Measurements from ENCODE around the gene MYH7.

The MYH7 gene

GRCh38 chr14:23449314-23449713 lies 13.9 kb upstream of the MYH7 start:
- in situ Hi-C loops (cut with MboI; ENCODE audit: low sequenced_read_pairs) = no loop called here

DNA sequence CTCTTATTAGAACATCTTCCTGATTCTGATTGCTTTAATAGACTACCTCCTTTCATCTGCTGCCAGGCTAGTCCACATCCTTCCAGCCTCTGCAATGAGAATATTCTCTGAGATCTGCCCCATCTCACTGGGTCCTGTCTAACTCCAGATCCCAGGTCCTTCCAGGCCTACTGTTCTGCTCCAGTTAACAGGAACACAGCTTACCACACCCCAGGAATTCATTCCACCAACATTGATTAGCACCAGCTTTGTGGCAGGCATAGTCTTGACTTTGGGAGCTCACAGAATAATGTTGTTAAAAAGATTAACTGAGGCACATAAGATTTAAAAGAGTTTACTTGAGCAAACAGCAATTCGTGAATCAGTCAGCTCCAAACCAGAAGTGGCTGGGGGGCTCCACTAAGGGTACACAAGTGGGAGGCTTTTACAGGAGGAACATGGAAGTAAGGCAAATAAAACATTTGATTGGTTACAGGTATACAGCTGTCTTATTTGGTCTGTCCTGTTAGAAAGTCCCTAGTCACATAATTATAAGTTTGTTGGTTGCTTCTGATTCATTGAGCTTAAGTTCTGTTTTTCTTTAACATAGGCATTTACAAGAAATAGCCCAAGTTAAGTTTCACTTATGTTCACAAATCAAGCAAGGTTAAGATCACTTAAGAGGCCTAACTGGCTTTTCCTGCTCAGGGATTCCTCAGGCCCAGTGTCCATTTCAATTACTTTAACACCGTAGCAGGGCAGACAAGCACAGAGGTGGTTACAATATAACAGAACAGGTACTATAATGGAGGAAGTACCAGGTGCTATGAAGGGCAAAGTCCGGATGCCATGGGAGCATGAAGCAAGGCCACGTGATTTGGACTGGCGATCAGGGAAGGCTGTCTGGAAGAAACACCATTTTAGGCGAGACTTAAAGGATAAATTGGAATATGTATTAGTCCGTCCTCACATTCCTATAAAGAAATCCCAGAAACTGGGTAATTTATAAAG lies 12.2 kb upstream of the MYH7 start:
- in situ Hi-C loops (cut with MboI; ENCODE audit: low sequenced_read_pairs) = no loop called here

DNA sequence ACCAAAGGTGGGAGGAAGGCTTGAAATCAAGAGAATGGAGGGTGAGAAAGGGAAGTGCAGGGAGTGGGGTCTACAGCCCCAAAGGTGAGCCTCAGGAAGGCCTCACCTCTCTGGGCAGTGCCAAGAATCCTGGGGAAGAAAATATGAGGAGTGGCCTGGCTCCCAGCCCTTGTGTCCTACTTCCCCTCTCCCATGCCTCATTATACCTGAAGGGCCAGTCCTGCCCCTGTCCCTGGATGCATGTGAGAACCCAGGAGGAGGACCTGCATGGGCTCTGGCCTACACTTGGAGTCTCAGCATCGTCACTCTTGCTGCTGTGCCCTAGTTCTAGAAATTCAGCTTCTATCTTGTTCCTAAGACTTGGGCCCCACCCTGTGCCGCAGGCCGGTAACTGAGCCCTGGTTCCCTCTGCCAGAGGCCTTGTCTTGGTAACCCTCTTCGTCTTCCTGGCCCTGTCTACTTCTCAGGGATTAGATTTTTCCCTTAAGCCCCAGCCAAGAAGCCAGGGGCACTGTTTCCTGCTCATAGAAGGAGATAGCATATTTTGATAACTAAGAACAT lies 10.9 kb upstream of the MYH7 start:
- in situ Hi-C loops (cut with MboI; ENCODE audit: low sequenced_read_pairs) = no loop called here

GRCh38 chr14:23445773-23446172 lies 10.3 kb upstream of the MYH7 start:
- in situ Hi-C loops (cut with MboI; ENCODE audit: low sequenced_read_pairs) = no loop called here

GRCh38 chr14:23444314-23444713 lies 8.9 kb upstream of the MYH7 start:
- in situ Hi-C loops (cut with MboI; ENCODE audit: low sequenced_read_pairs) = no loop called here

- in situ Hi-C loops (cut with MboI; ENCODE audit: low sequenced_read_pairs) = no loop called here
These were observed 8.4 kb upstream of the MYH7 start for GRCh38 chr14:23443881-23444280.

GRCh38 chr14:23443411-23443812 lies 8.0 kb upstream of the MYH7 start:
- in situ Hi-C loops (cut with MboI; ENCODE audit: low sequenced_read_pairs) = no loop called here

DNA sequence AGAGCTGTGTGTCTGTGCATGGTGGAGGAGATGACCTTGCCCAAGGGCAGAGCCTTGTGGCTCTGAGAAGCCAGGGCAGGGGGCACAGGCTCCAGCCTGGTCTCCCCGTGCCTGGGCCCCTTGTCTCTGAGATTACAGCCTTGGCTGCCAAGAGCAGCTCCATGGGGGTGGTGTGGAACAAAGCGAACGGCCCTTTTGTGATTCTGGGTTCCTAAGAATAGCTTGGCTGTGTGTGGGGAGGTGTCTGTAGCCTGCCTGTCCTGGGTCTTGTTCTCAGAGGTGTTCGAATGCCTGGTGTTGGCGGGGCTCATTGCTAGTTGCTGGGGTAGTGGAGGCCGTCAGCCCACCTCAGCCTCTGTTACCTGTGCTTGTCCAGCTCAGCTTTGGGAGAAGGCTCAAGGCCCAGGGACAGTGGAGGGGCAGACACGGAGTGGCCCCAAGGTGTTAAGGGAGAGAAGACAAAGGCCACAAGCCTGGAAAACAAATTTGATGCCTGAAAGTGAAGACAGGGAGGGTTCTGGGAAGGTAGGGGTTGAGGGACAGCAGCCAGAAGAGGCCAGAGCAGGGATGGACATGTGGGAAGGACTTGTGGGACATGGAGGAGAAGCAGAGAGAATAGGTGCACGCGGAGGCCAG lies 7.4 kb upstream of the MYH7 start:
- in situ Hi-C loops (cut with MboI; ENCODE audit: low sequenced_read_pairs) = no loop called here

GRCh38 chr14:23441076-23441475 lies 5.6 kb upstream of the MYH7 start:
- in situ Hi-C loops (cut with MboI; ENCODE audit: low sequenced_read_pairs) = no loop called here

DNA sequence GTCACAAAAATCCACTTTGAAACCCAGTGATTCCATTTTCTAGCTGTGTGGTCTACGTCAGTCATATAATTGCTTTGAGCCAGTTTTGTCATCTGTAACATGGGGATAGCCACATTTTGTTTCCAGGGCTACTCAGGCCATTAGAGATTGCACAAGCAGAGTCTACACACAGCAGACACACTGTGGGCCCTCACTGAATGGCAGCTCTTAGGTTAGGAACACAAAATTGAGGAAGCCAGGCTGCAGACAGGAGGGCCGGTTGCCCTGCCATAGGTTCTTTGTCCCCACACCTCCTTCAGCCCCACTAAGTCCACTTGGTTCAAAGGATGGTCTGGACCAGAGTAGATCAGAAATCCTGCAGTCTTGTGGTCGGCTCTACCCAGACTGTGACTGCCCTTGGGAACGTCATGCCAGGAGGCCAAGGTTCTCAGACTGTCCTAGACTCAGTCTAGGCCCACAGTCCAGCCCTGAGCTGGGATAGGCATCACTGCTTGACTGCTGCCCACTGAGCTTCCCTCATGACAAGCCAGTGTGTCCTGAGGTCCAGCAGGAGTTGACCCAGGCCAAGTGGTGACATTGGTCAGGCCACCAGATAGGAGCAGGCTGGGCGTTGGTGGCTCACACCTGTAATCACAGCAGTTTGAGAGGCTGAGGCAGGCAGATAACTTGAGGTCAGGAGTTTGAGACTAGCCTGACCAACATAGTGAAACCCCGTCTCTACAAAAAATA lies 3.8 kb upstream of the MYH7 start:
- in situ Hi-C loops (cut with MboI; ENCODE audit: low sequenced_read_pairs) = no loop called here

- in situ Hi-C loops (cut with MboI; ENCODE audit: low sequenced_read_pairs) = no loop called here
These were observed 2.9 kb upstream of the MYH7 start for GRCh38 chr14:23438101-23438971.

GRCh38 chr14:23437133-23438100 lies 2.0 kb upstream of the MYH7 start:
- in situ Hi-C loops (cut with MboI; ENCODE audit: low sequenced_read_pairs) = no loop called here

DNA sequence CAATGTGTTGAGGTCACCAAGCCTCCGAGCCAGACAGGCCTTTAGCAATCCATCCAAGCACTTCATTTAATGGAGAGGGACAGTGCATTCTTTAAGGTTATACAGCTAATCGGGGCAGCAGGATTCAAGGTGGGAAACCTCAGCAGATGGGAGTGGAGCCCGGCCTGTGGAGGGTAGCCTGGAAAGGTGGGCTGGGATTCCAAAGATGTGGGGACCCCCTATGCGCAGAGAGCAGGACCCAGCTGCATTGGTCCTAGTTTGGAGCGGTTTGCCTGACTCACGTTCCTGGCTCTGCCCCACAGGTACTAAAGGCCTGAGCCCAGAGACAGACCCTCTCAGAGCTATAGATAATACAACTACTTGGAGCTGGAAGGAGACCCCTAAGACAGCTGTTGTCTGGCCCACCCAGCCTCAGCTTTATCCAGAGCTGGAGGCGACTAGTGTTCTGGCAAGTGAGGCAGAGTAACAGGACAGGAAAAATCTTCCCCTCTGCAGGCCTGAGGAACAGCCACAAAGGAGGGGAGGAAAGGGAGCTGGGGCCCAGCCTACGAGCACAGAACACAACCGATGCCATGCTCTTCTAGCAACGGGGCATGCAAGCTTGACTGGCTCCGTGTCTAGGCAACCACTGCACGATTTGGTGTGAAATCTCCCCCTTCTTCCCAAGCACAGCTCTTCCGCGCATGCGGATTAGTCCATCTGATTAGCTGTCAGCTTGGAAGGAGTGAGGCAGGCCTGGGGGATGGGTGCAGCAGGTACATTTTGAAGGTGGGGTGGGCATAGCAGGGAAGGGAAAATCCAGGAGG lies 1.1 kb upstream of the MYH7 start:
- in situ Hi-C loops (cut with MboI; ENCODE audit: low sequenced_read_pairs) = no loop called here

- in situ Hi-C loops (cut with MboI; ENCODE audit: low sequenced_read_pairs) = no loop called here
These were observed 805 bp downstream of the MYH7 start for GRCh38 chr14:23434488-23435222.

GRCh38 chr14:23433457-23433856 lies 2.0 kb downstream of the MYH7 start:
- in situ Hi-C loops (cut with MboI; ENCODE audit: low sequenced_read_pairs) = no loop called here

GRCh38 chr14:23432946-23433345 lies 2.5 kb downstream of the MYH7 start:
- in situ Hi-C loops (cut with MboI; ENCODE audit: low sequenced_read_pairs) = no loop called here

GRCh38 chr14:23432102-23432925 lies 3.1 kb downstream of the MYH7 start:
- in situ Hi-C loops (cut with MboI; ENCODE audit: low sequenced_read_pairs) = no loop called here
